DMS 273 treated with DMSO at 0.1 percent for 48 hours (cell line): Measurements from ENCODE around the gene PSG1.
"Not testable (repeated sequence)": the region's sequence is repeated elsewhere in the genome, so short reads cannot be mapped to it uniquely, and the experiment has no call there.

Experiments
- DNase-seq: peaks from one replicate; lab custom pipeline; 2025; lab: John Stamatoyannopoulos, UW

Gene PSG1

GRCh38 chr19:42881279-42881678, 1.8 kb upstream of the PSG1 start:
- DNase-seq, result not testable (repeated sequence)

DNA sequence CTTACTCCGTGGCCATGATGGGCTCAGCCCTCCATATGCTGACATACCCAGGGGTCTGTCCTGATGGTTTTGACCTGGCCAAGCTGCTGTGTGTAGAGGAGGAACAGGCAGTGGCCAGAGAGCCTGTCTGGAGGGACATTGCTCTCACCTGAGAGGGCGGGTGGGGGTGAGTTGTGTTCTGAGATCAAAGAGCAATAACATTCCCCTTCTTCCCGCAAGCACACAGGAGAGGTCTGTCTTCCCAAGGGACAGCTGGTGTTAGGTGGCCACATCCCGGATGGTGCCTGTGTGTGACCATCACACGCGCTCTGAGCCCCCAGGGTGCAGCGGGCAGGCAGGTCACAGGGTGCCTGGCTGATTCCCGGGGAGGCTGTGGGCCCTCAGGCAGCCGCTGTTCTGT, 1.1 kb upstream of the PSG1 start:
- DNase-seq, result not testable (repeated sequence)

- DNase-seq, result not testable (repeated sequence)
Measured at GRCh38 chr19:42876596-42876995, 2.9 kb downstream of the PSG1 start.

DNA sequence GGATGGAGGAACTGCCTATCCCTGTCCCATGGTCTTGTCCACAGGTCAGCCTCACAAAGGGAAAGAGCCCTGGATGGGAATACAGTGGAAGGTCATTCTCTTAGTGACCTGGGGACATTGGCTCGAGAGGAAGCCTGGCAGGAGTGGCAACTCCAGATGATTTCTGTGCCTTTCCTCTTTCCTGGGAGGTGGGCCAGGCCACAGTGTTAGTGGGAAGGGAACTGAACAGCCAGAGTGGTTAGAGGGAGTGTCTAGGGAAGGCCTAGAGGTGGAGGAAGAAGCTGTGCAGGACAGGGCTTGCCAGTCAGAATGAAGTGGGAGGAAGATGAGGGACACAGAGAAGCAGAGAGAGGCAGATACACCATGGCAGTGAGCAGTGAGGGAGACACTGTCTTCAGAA, 3.6 kb downstream of the PSG1 start:
- DNase-seq, result not testable (repeated sequence)

DNA sequence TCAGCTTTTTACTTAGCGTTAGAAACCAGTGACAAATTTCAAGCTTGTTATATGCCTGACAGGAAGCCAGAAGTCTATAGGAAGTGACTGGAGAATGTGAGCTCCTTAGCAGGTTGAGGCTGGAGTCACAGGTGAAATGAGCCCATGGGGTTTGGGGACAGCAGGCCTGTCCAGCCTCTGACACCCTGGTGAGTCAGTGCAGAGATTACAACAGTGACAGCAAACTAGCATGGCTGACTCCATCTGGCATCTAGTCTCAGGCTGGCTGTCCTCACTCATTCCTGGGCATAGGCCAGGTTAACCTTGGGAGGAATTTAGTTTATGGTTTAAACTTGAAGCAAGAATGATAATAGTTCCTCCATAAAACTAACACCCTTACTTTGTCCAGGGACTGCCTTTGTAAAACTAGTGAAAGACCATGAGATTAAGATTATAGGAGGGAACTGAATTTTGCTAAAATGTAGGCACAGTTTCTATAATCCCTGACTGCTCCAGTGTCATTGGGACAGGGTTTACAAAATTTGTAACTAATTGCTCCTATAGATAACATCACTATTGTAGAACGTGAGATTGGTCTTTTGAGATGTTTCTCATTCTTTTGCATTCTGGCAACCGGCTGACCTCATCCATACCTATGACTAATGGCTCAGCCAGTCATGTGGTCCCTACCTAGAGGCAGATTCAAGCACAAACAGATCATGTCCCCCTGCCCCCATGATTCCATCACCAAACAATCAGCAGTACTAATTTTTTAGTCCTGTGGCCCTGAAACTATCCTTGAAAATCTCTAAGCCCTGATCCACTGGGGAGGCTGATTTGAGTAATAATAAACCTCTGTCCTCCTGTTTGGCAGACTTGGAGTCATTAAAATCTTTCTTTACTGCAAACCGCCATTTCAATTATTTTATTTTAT, 4.4 kb downstream of the PSG1 start:
- DNase-seq, result not testable (repeated sequence)

DNA sequence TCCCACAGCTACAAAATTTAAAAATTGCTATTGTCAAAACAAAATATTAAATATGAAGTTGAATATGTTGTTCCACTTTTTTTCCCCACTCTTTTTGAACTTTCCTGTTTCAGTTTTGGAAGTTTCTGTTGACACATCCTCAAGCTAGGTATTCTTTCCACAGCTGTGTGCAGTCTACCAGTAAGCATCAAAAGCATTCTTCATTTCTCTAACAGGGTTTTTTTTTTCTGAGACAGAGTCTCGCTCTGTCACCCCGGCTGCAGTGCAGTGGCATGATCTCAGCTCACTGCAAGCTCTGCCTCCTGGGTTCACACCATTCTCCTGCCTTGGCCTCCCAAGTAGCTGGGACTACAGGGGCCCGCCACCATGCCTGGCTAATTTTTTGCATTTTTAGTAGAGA, 5.4 kb downstream of the PSG1 start:
- not testable (repeated sequence) for DNase-seq

GRCh38 chr19:42872608-42873007, 6.9 kb downstream of the PSG1 start:
- no peak for DNase-seq

DNA sequence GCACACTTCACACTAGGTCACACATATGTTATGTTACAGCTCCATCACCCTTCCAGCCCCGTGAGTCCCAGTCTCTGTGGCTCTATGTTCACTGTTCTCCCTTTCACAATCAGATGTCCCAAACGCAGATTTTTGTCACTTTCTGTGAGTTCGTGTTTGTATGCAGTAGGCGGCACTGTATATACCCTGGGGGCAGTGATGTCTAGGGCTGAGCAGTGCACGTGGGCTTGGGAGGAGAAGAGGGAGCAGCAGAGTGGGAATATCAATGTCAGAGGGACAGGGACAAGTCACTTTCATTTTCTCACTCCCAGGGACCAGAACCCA, 22.0 kb downstream of the PSG1 start:
- DNase-seq, result no peak

- not testable (repeated sequence) for DNase-seq
Measured at GRCh38 chr19:42856866-42857543, 22.5 kb downstream of the PSG1 start.

- DNase-seq, result not testable (repeated sequence)
Measured at GRCh38 chr19:42854745-42855144, 24.8 kb downstream of the PSG1 start.

DNA sequence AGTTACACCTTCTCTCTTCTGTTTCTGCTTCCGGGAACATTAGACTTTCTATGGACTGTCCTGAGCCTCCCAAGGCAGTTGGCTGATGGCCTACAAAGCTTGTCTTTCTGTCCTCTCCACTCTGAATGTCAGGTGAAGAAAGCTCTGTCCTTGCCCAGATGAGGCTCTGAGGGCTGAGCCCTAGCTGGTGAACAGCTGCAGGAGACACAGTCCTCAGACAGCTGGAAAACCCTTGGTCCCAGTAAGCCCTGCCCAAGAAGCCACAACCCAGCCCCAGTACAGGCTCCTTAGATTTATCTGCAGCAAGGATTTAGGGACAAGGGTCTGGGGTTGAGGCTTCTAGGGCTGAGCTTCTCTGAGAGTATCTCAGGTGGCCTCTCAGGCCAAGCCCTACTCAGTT, 26.3 kb downstream of the PSG1 start:
- DNase-seq, result not testable (repeated sequence)

DNA sequence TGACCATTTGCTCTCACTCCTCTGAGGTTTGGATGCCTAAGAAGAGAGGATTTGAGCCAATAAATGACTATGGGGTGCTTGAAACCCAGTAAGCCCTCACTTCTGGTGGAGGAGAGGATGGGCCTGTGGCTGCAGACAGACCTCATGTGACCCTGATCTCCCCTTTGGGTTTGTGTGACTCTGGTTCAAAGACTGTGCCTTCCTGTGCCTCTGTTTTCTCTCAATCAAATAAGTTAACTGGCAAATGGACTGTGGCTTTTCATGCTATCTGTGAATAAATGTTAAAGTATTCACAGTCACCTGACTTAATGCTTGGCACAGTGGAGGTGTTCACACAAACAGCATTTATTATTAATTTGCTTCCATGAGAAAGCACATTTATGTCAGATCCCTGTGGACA, 26.7 kb downstream of the PSG1 start:
- not testable (repeated sequence) for DNase-seq

GRCh38 chr19:42851718-42852280, 27.7 kb downstream of the PSG1 start:
- DNase-seq, result not testable (repeated sequence)

GRCh38 chr19:42850981-42851717, 28.4 kb downstream of the PSG1 start:
- no peak for DNase-seq

DNA sequence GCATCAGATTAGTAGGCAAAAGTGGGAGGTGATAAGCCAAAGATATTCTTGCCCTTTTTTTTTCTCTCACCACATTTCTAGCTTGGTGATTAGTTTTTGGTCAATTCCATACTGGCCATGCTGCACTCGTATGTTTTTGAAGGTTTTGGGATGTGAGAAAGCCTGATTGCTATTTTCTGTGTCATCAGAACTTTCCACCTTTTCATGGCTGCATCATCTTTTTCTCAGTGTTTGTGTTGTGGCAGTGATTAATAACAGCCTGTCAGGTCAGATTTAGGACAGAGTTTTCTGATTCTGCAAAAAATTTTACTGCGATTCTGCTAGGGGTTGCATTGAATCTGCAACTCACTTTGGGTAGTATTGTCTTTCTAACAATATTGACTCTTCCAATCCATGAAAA, 32.9 kb downstream of the PSG1 start:
- DNase-seq, result no peak

DNA sequence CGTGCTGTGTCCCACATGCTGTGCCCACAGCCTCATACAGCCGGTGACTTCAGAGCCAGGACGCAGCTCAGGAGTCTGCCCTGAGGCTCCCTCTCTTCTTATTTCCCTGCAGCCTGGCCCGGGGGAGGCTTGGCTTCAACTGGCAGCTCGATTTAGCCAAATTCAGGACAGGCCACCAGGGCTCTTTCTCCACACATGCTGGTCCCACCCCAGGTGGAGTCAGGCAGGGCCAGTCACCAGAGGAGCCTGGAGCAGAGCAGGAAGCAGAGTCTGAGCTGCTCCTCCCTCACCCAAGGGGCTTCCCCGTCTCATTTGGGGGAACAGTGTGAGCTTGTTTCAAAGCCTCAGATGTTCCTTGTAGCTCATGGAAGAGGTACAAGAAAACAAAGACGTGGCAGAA, 35.9 kb downstream of the PSG1 start:
- DNase-seq, result not testable (repeated sequence)

DNA sequence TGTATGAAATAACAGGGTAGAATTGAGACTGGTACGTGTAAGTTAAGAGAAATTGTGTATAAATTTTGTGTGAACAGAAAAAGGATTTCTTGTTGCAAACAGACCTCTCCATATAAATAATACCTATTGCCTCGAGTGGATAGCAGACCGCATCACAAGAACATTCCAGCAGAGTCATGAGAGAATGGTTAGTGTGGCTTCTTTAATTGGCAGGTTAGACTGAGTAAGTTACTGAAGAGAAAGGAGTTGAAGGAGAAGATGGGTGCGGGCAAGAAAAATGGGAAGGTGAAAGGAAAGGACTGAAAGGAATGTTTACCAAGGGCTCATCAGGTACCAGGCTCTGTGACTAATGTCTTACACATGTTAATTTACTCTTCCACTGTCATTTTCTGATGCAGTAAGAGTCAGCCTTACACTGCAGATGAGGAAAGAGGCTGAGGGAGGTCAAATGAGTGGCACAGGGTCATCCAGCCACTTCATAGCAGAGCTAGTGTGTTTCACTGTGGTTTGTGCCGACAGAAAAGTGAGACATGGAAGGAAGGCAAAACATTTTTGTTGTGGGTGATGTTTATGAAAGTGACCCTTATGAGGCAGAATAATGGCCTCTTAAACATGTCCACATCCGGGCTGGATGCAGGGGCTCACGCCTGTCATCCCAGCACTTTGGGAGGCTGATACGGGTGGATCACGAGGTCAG, 46.6 kb downstream of the PSG1 start:
- DNase-seq, result not testable (repeated sequence)

GRCh38 chr19:42832023-42832680, 47.4 kb downstream of the PSG1 start:
- not testable (repeated sequence) for DNase-seq

DNA sequence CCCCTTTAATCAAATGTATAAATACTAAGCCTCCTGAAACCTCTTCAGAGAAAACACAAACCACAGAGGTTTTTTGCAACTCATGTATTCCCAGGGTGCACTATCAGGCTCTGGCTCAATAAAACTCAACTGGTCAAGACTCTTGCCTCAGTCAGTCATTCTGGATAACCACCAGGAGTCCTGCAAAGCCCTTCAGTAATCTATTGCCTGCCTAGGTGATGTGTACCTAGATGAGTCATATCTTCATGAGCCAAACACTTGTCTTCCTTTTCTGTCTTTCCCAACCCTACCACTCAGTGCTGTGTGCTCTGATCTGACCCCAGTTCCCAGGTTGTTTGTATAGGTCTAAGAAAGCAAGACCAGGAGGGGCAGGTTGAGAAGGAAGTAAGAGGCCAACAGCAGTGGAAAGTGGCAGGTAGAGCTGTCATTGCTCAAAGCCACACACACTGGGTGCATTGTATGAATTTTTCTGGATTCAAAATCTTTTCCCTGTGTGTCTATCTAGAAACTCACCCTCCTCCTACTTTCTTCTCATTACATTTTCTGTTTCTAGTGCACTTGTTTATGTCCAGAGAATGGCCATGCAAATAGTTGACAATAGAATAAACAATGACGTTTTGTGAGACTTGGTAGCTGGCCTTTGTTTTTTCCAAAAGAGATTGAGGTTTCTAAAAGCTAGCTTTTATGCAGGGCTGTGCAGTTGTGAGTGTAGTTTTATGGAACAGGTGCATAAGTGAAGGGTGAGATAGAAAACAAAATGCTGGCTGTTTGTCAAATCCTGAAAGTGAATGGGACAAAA, 48.1 kb downstream of the PSG1 start:
- DNase-seq, result no peak

- not testable (repeated sequence) for DNase-seq
Measured at GRCh38 chr19:42821306-42821977, 58.1 kb downstream of the PSG1 start.
